ENCODE results near the gene C1R. TPM values are rescaled to one million over a fixed set of nuclear protein-coding genes. Genes with fewer than 3 reads are reported as not detected.
"Not testable (repeated sequence)": the region's sequence is repeated elsewhere in the genome, so short reads cannot be mapped to it uniquely, and the experiment has no call there.

The C1R gene
- total RNA-seq, 1 experiment from 2014 or later: 29.3 TPM

DNA sequence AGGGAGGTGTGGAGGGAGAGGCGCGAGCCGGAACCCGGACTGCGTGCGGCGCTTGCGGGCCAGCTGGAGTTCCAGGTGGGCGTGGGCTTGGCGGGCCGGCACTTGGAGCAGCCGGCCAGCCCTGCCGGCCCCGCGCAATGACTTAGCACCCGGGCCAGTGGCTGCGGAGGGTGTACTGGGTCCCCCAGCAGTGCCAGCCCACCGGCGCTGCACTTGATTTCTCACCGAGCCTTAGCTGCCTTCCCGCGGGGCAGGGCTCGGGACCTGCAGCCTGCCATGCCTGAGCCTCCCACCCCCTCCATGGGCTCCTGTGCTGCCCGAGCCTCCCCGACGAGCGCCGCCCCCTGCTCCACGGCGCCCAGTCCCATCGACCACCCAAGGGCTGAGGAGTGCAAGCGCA lies 54.8 kb downstream of the C1R start:
- not testable (repeated sequence) for DNase-seq (ENCODE audit: low read depth)

DNA sequence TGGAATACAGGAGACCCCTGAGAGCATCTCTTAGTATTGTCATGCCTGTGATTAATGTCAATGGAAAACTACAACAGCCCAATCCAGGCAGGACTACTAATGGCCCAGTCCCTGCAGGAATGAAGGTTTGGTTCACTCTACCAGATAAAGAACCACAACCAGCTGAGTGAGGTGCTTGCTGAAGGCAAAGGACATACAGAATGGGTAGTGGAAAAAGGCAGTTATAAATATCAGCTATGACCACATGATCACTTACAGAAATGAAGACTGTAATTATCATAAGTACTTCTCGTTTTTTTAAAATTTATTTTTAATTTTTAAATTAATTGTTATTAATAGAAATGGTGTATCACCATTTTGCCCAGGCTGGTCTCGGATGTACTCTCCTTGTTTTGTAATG lies 56.8 kb downstream of the C1R start:
- no peak for DNase-seq (ENCODE audit: low read depth)

DNA sequence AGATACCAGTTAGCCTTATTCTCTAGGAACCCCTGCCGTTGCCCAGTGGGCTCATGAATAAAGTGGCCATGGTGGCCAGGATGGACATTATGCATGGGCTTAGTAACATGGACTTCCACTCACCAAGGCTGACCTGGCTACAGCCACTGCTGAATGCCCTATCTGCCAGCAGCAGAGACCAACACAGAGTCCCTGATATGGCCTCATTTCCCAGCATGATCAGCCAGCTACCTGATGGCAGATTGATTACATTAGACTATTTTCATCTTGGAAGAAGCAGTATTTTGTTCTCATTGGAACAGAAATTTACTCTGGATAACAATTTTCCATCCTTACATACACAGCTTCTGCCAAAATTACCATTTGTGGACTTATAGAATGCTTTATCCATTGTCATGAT lies 57.8 kb downstream of the C1R start:
- DNase-seq (ENCODE audit: low read depth): no peak

DNA sequence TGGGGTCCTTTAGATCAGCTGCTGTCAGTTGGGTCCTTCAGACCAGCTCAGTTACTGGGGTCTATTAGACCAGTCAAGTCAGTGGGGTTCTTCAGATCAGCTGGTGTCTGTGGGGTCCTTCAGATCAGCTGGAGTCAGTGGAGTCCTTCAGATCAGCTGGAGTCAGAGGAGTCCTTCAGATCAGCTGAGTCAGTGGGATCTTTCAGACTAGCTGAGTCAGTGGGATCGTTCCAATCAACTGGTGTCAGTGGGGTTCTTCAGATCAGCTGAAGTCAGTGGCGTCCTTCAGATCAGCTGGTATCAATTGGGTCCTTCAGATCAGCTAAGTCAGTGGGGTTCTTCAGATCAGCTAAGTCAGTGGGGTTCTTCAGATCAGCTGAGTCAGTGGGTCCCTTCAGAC lies 59.3 kb downstream of the C1R start:
- no peak for DNase-seq (ENCODE audit: low read depth)

DNA sequence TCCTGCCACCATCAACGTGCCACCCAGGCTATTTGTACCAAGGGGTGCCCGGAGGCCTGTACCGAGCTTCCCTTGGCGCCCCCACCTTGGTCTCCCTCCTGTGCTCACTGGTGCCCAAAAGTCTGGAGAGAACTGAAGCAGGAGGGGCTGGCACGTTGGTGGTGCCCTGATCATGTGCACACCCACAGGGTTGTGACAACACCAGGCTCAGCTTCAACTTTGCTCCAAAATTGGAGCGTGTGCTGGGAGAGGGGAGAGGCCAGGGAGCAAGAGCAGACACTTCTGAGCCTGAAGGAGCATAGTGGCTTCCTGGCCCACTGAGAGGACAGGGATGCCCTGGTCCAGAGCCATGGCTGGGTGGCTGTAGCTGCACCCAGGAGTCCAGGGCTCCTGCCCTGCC lies 60.9 kb downstream of the C1R start:
- DNase-seq (ENCODE audit: low read depth): no peak

Other genes with a start within 250 kb of the C1R start
- gene CDCA3, start 241.2 kb downstream of the C1R start, total RNA-seq (2014; rRNA removed; shearing (Covaris generic)): 171 and 198 TPM in 2 replicates
- gene USP5, start 240.3 kb downstream of the C1R start, total RNA-seq (2014; rRNA removed; shearing (Covaris generic)): 61.4 and 62.7 TPM in 2 replicates
- 2,274 and 2,388 TPM in 2 replicates for gene TPI1, start 224.9 kb downstream of the C1R start, total RNA-seq (2014; rRNA removed; shearing (Covaris generic))
- 3.5 and 4.2 TPM in 2 replicates for gene SPSB2, start 219.1 kb downstream of the C1R start, total RNA-seq (2014; rRNA removed; shearing (Covaris generic))
- gene LRRC23, start 187.6 kb downstream of the C1R start, total RNA-seq (2014; rRNA removed; shearing (Covaris generic)): 4.9 and 5.4 TPM in 2 replicates
- 28.6 and 29.0 TPM in 2 replicates for gene ENO2, start 177.9 kb downstream of the C1R start, total RNA-seq (2014; rRNA removed; shearing (Covaris generic))
- 3.8 and 6.1 TPM in 2 replicates for gene ATN1, start 164.5 kb downstream of the C1R start, total RNA-seq (2014; rRNA removed; shearing (Covaris generic))
- not detected in 2 replicates for gene RNU7-1, start 148.6 kb downstream of the C1R start, total RNA-seq (2014; rRNA removed; shearing (Covaris generic))
- 245 and 274 TPM in 2 replicates for gene C12orf57, start 148.4 kb downstream of the C1R start, total RNA-seq (2014; rRNA removed; shearing (Covaris generic))
- 0.24 TPM in 1 of 2 replicates, not detected in the other for gene PTPN6, start 141.1 kb downstream of the C1R start, total RNA-seq (2014; rRNA removed; shearing (Covaris generic))
- gene PHB2, start 121.8 kb downstream of the C1R start, total RNA-seq (2014; rRNA removed; shearing (Covaris generic)): 263 and 303 TPM in 2 replicates
- gene EMG1, start 121.5 kb downstream of the C1R start, total RNA-seq (2014; rRNA removed; shearing (Covaris generic)): 68.5 and 72.8 TPM in 2 replicates
- gene LPCAT3, start 74.0 kb downstream of the C1R start, total RNA-seq (2014; rRNA removed; shearing (Covaris generic)): 14.8 and 15.5 TPM in 2 replicates
- gene C1S, start 31.7 kb downstream of the C1R start, total RNA-seq (2014; rRNA removed; shearing (Covaris generic)): 15.3 and 16.3 TPM in 2 replicates
- gene C1RL, start 16.8 kb upstream of the C1R start, total RNA-seq (2014; rRNA removed; shearing (Covaris generic)): 7.1 and 9.0 TPM in 2 replicates
- gene RBP5, start 36.4 kb upstream of the C1R start, total RNA-seq (2014; rRNA removed; shearing (Covaris generic)): not detected in 2 replicates
- gene CLSTN3, start 37.9 kb upstream of the C1R start, total RNA-seq (2014; rRNA removed; shearing (Covaris generic)): 4.5 and 7.3 TPM in 2 replicates
- gene PEX5, start 97.2 kb upstream of the C1R start, total RNA-seq (2014; rRNA removed; shearing (Covaris generic)): 16.1 and 17.7 TPM in 2 replicates
- not detected in 2 replicates for gene ACSM4, start 211.6 kb upstream of the C1R start, total RNA-seq (2014; rRNA removed; shearing (Covaris generic))